Measurements from ENCODE around the gene EFCAB10. TPM values are rescaled to one million over a fixed set of nuclear protein-coding genes. Genes with fewer than 3 reads are reported as not detected.
A peak's percentile ranks its signal among the peaks of the same experiment; 100 is the strongest.

The EFCAB10 gene
- total RNA-seq, 1 experiment from 2014 or later, result 3.0 TPM

- no peak for TF ChIP-seq IRF1 (CRISPR knock-in tag; IDR thresholded peaks at IDR 0.05)
- no peak for TF ChIP-seq ZNF671 (CRISPR knock-in tag; IDR thresholded peaks at IDR 0.05)
- TF ChIP-seq NR2C2 (CRISPR knock-in tag; IDR thresholded peaks at IDR 0.05), result no peak
- no peak for TF ChIP-seq ESRRA (CRISPR knock-in tag; IDR thresholded peaks at IDR 0.05; ENCODE audit: borderline replicate concordance)
- no peak for TF ChIP-seq TCF7 (CRISPR knock-in tag; IDR thresholded peaks at IDR 0.05; ENCODE audit: low read depth)
- no peak for TF ChIP-seq STAT6 (CRISPR knock-in tag; conservative IDR thresholded peaks at IDR 0.05; ENCODE audit: low read depth)
- no peak for TF ChIP-seq TP53 (CRISPR knock-in tag; IDR thresholded peaks at IDR 0.05)
- no peak for TF ChIP-seq EMX1 (CRISPR knock-in tag; IDR thresholded peaks at IDR 0.05)
- no peak for TF ChIP-seq IRF2 (CRISPR knock-in tag; IDR thresholded peaks at IDR 0.05; ENCODE audit: borderline replicate concordance, low read depth)
- TF ChIP-seq ZMAT4 (CRISPR knock-in tag; IDR thresholded peaks at IDR 0.05), result no peak
- no peak for TF ChIP-seq ZSCAN18 (CRISPR knock-in tag; IDR thresholded peaks at IDR 0.05)
- TF ChIP-seq, protein P1, sequence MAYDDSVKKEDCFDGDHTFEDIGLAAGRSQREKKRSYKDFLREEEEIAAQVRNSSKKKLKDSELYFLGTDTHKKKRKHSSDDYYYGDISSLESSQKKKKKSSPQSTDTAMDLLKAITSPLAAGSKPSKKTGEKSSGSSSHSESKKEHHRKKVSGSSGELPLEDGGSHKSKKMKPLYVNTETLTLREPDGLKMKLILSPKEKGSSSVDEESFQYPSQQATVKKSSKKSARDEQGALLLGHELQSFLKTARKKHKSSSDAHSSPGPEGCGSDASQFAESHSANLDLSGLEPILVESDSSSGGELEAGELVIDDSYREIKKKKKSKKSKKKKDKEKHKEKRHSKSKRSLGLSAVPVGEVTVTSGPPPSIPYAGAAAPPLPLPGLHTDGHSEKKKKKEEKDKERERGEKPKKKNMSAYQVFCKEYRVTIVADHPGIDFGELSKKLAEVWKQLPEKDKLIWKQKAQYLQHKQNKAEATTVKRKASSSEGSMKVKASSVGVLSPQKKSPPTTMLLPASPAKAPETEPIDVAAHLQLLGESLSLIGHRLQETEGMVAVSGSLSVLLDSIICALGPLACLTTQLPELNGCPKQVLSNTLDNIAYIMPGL (CRISPR knock-in tag; IDR thresholded peaks at IDR 0.05), result no peak
- no peak for TF ChIP-seq ZNF512 (CRISPR knock-in tag; IDR thresholded peaks at IDR 0.05; ENCODE audit: borderline replicate concordance)
- H3K27ac Mint-ChIP-seq, result peak overlapping the region; percentile 5; the same call in 1 of the 2 replicates
- no peak overlapping the region for H3K4me3 Mint-ChIP-seq
- no peak for ATAC-seq
- CTCF ChIA-PET, result no interaction called here
- H3K9me3 Mint-ChIP-seq, result no peaks in the 10 kb centered on the region
- peaks cover 22% of the 10 kb centered on the region for H3K4me1 Mint-ChIP-seq
- H3K27me3 Mint-ChIP-seq (ENCODE audit: low read depth), result no peaks in the 10 kb centered on the region
- H3K36me3 Mint-ChIP-seq, result peaks cover 40% of the 10 kb centered on the region
- POLR2A ChIA-PET, result no interaction called here
- DNase-seq (ENCODE audit: low spot score), result no peak
Measured at GRCh38 chr7:105614341-105614840, 33.1 kb upstream of the EFCAB10 start.

DNA sequence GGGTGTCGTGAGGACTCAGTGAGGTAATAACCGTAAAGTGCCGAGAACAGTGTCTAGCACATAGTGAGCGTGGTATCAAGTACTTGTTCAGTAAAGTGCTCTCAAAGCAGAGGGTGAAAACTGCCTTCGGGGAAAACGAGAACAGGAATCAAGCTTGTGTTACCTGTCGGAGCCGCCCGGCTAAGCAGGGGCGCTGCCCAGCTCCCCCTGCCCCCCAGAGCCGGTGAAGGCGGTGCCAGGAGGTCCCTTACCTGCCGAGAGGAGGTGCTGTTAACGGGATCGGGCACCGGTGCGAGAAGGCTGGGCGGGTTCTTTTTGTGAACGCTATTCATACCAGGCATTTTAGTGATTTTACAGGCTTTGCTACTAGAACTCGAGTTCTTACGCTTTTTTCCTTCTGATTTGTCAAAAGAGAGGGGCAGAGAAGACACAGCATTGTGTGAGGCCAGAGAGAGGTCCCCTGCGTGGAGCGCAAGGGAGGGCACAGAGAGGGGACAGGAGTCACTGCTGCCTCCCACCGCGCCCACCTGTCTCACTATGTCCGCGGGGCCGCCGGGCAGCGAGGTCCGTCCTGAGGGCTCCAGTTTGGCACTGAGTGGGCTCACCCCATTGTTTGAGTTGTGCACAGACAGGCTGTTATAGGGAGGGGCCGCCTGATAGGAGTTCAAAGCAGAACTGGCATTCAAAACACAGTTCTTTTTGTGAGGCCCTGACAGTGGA lies 32.5 kb upstream of the EFCAB10 start:
- no peaks in the 10 kb centered on the region for H3K27me3 Mint-ChIP-seq (ENCODE audit: low read depth)
- no peaks in the 10 kb centered on the region for H3K9me3 Mint-ChIP-seq
- ChIA-PET CTCF (no interaction called here), POLR2A (interaction anchor here (0.6 kb wide), 1 partner anchor 43 kb away, joined by 8 read pairs; no protein-coding TSS in a partner anchor)
- H3K4me1 Mint-ChIP-seq, result peaks cover 21% of the 10 kb centered on the region
- ATAC-seq, result no peak
- H3K4me3 Mint-ChIP-seq, result no peak overlapping the region
- peaks cover 39% of the 10 kb centered on the region for H3K36me3 Mint-ChIP-seq
- H3K27ac Mint-ChIP-seq, result peak overlapping the region; percentile 5; the same call in 1 of the 2 replicates
- DNase-seq (ENCODE audit: low spot score), result no peak
- TF ChIP-seq PRDM15 (CRISPR knock-in tag; IDR thresholded peaks at IDR 0.05) (no peak), HMGA2 (CRISPR knock-in tag; IDR thresholded peaks at IDR 0.05) (no peak), FOXP4 (CRISPR knock-in tag; IDR thresholded peaks at IDR 0.05) (no peak), MYBL2 (CRISPR knock-in tag; IDR thresholded peaks at IDR 0.05) (no peak), JAZF1 (CRISPR knock-in tag; IDR thresholded peaks at IDR 0.05) (no peak)

All from WTC11 (cell line).